ENCODE results near the gene OTUB2. TPM values are rescaled to one million over a fixed set of nuclear protein-coding genes. Genes with fewer than 3 reads are reported as not detected.

Gene OTUB2
- total RNA-seq, 6 experiments from 2014 or later: 0.59 to 3.7 (median 0.85) TPM

GRCh38 chr14:93984070-93984469 lies 42.1 kb upstream of the OTUB2 start:
- H3K27ac ChIP-seq: no peak overlapping the region
- intact Hi-C loops (cut with DNase I): no loop called here
- DNase-seq: no peak
- WGBS (ENCODE audit: insufficient coverage, low coverage, low lambda C conversion rate, missing lambda C conversion rate): 90% methylated on average over 1 of the region's 3 CpGs
- ATAC-seq: no peak
- no peaks in the 10 kb centered on the region for H3K4me1 ChIP-seq
- TF ChIP-seq CTCF (IDR thresholded peaks at IDR 0.05) (no peak), POLR2A (IDR thresholded peaks at IDR 0.05) (no peak)
- H3K4me3 ChIP-seq: no peak overlapping the region
- H3K36me3 ChIP-seq: no peaks in the 10 kb centered on the region
- no peaks in the 10 kb centered on the region for H3K9me3 ChIP-seq
- no peaks in the 10 kb centered on the region for H3K27me3 ChIP-seq

DNA sequence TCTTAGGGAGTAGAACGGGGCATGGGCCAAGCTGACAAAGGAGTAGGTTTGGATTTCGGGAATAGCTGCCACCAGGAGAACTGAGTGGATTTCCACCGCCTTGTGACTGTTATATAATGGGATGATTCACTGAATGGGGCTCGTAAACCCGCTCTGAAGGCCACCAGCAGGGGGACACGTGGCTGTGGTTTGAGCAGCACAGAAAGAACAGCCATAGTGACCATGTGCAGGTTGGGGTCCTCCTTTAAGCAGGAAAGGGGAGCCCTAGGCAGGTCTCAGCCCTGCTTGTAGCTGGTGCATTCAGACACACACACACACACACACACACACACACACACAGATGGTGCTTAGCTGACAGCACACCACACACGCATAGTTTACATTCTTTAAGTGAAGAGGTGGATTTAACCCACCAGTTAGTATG lies 41.1 kb upstream of the OTUB2 start:
- DNase-seq (no peak), ATAC-seq (peak in 2 of 4 donors; percentile 25 to 62)
- Histone ChIP-seq H3K36me3 (no peaks in the 10 kb centered on the region), H3K9me3 (no peaks in the 10 kb centered on the region), H3K27ac (no peak overlapping the region), H3K4me1 (no peaks in the 10 kb centered on the region), H3K27me3 (no peaks in the 10 kb centered on the region), H3K4me3 (no peak overlapping the region)
- TF ChIP-seq CTCF (IDR thresholded peaks at IDR 0.05): peak in 1 of 4 donors; percentile 12
- no peak for TF ChIP-seq POLR2A (IDR thresholded peaks at IDR 0.05)
- intact Hi-C loops (cut with DNase I): no loop called here
- 52% methylated on average over 2 of the region's 7 CpGs for WGBS (ENCODE audit: insufficient coverage, low coverage, low lambda C conversion rate, missing lambda C conversion rate)

- intact Hi-C loops (cut with DNase I): no loop called here
- ATAC-seq: no peak
- no peak overlapping the region for H3K4me3 ChIP-seq
- TF ChIP-seq CTCF (IDR thresholded peaks at IDR 0.05): no peak
- TF ChIP-seq POLR2A (IDR thresholded peaks at IDR 0.05): no peak
- no peak for DNase-seq
- no peaks in the 10 kb centered on the region for H3K9me3 ChIP-seq
- no peaks in the 10 kb centered on the region for H3K27me3 ChIP-seq
- no peak overlapping the region for H3K27ac ChIP-seq
- no peaks in the 10 kb centered on the region for H3K4me1 ChIP-seq
- WGBS (ENCODE audit: insufficient coverage, low coverage, low lambda C conversion rate, missing lambda C conversion rate): 71% methylated on average over 4 of the region's 9 CpGs
- no peaks in the 10 kb centered on the region for H3K36me3 ChIP-seq
These were observed 39.2 kb upstream of the OTUB2 start for GRCh38 chr14:93986955-93987354.

GRCh38 chr14:93987376-93987775 lies 38.8 kb upstream of the OTUB2 start:
- no peaks in the 10 kb centered on the region for H3K36me3 ChIP-seq
- DNase-seq: no peak
- no peaks in the 10 kb centered on the region for H3K4me1 ChIP-seq
- ATAC-seq: no peak
- H3K27me3 ChIP-seq: no peaks in the 10 kb centered on the region
- H3K27ac ChIP-seq: no peak overlapping the region
- intact Hi-C loops (cut with DNase I): no loop called here
- no peak for TF ChIP-seq POLR2A (IDR thresholded peaks at IDR 0.05)
- no peak for TF ChIP-seq CTCF (IDR thresholded peaks at IDR 0.05)
- 67% methylated on average over 7 of the region's 12 CpGs for WGBS (ENCODE audit: insufficient coverage, low coverage, low lambda C conversion rate, missing lambda C conversion rate)
- H3K9me3 ChIP-seq: no peaks in the 10 kb centered on the region
- H3K4me3 ChIP-seq: no peak overlapping the region

All from right lobe of liver (tissue), 6 donors.